Measurements from ENCODE around the gene TTC23. TPM values are rescaled to one million over a fixed set of nuclear protein-coding genes. Genes with fewer than 3 reads are reported as not detected.

TTC23 gene
- total RNA-seq, 1 experiment from 2014 or later, result 13.4 TPM

DNA sequence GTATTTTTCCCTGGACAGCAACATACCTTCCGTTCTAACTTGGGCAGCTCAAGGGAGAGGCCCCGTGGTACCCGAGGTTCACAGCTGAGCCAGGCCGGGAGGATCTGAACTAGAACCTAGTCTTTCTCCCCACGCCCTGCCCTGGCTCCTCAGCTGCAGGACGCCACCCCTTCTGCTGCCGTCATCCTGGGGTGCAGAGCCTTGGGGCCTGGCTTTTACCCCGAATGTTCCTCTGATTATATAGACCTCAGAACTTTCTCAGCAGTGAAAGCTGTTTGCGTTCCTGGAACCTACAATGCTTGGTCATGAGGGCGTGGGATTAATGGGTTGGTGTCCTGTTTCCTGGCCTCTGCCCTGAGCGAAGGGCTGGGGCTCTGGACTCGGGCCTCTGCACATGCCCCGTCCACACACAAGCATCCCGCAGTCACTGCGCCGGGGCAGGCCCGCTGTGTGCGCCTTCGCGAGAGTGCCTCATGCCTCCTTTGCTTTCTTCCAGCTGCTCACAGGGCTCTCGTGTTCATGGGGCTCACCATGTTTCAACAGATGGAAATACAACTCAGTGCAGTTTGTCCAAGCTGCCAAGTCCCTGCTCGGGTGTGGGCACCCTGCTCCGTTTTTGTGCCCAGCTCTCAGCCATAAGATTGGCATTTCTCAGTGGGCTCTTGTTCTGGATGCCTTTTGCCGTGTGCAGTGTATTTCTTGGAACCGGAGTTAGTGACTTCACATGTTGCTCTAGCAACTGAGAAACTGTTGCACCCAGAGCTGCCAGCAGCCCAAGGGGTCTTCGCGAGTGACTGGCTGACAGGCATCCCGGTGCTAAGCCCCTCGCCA lies 124.1 kb downstream of the TTC23 start:
- no peak overlapping the region for H3K27ac ChIP-seq (ENCODE audit: low read depth, low read length, poor library complexity, severe bottlenecking)

DNA sequence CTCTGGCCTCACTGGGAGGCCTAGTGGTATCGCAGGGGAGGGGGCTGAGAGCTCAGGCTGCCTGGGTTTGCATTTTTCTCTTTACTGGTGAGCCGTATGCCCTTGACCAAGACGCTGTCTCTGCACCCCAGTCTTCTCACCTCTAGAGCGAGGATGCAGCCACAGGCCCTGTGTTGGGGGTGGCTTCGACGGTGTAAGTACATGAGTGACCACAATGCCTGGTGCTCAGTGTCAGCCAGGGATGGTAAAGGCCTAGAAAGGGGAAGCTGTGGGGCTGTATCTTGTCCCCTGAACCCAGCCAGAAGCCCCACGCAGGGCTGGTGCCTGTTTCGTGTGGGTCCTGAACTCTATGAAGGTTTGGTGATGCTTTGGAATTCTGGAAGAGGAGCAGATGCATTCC lies 124.7 kb downstream of the TTC23 start:
- Histone ChIP-seq H3K27ac (ENCODE audit: low read depth, low read length, poor library complexity, severe bottlenecking) (no peak overlapping the region), H3K27me3 (replicated peaks; ENCODE audit: insufficient read depth, low read depth, low read length, poor library complexity) (no peaks in the 10 kb centered on the region), H3K4me3 (ENCODE audit: low read depth, low read length, poor library complexity, severe bottlenecking) (no peak overlapping the region), H3K4me1 (ENCODE audit: insufficient read depth, low read length, poor library complexity, severe bottlenecking) (peaks cover 18% of the 10 kb centered on the region), H3K9me3 (ENCODE audit: low read depth, low read length, poor library complexity, severe bottlenecking) (no peaks in the 10 kb centered on the region), H3K36me3 (ENCODE audit: insufficient read depth, low read length, poor library complexity, severe bottlenecking) (no peaks in the 10 kb centered on the region)
- no TSS peak for BruUV-seq (replicated peaks)
- CTCF ChIA-PET, result interaction anchor here (1.4 kb wide), 1 partner anchor 24 kb away, joined by 4 read pairs; no protein-coding TSS in a partner anchor
- POLR2A ChIA-PET (ENCODE audit: low non-redundant PET), result no interaction called here
- intact Hi-C loops (cut with micrococcal nuclease; ENCODE audit: unreplicated experiment), result no loop called here
- no peak for DNase-seq (ENCODE audit: low spot score)
- TF ChIP-seq, protein P1, sequence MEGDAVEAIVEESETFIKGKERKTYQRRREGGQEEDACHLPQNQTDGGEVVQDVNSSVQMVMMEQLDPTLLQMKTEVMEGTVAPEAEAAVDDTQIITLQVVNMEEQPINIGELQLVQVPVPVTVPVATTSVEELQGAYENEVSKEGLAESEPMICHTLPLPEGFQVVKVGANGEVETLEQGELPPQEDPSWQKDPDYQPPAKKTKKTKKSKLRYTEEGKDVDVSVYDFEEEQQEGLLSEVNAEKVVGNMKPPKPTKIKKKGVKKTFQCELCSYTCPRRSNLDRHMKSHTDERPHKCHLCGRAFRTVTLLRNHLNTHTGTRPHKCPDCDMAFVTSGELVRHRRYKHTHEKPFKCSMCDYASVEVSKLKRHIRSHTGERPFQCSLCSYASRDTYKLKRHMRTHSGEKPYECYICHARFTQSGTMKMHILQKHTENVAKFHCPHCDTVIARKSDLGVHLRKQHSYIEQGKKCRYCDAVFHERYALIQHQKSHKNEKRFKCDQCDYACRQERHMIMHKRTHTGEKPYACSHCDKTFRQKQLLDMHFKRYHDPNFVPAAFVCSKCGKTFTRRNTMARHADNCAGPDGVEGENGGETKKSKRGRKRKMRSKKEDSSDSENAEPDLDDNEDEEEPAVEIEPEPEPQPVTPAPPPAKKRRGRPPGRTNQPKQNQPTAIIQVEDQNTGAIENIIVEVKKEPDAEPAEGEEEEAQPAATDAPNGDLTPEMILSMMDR (conservative IDR thresholded peaks at IDR 0.05; ENCODE audit: low read depth, low read length), result no peak
- TF ChIP-seq EZH2 (IDR thresholded peaks at IDR 0.05; ENCODE audit: borderline replicate concordance, low read depth, low read length, poor library complexity, severe bottlenecking), result no peak

More for the DNA sequence above, 124.1 kb downstream of the TTC23 start:
- ChIA-PET POLR2A (ENCODE audit: low non-redundant PET) (no interaction called here), CTCF (interaction anchor here (1.4 kb wide), 1 partner anchor 25 kb away, joined by 4 read pairs; no protein-coding TSS in a partner anchor)
- BruUV-seq (replicated peaks), result no TSS peak
- no peak for DNase-seq (ENCODE audit: low spot score)
- Histone ChIP-seq H3K36me3 (ENCODE audit: insufficient read depth, low read length, poor library complexity, severe bottlenecking) (no peaks in the 10 kb centered on the region), H3K27me3 (replicated peaks; ENCODE audit: insufficient read depth, low read depth, low read length, poor library complexity) (no peaks in the 10 kb centered on the region), H3K9me3 (ENCODE audit: low read depth, low read length, poor library complexity, severe bottlenecking) (no peaks in the 10 kb centered on the region), H3K4me1 (ENCODE audit: insufficient read depth, low read length, poor library complexity, severe bottlenecking) (peaks cover 18% of the 10 kb centered on the region), H3K4me3 (ENCODE audit: low read depth, low read length, poor library complexity, severe bottlenecking) (no peak overlapping the region)
- intact Hi-C loops (cut with micrococcal nuclease; ENCODE audit: unreplicated experiment), result no loop called here
- no peak for TF ChIP-seq EZH2 (IDR thresholded peaks at IDR 0.05; ENCODE audit: borderline replicate concordance, low read depth, low read length, poor library complexity, severe bottlenecking)
- TF ChIP-seq, protein P1 (conservative IDR thresholded peaks at IDR 0.05; ENCODE audit: low read depth, low read length), result no peak

DNA sequence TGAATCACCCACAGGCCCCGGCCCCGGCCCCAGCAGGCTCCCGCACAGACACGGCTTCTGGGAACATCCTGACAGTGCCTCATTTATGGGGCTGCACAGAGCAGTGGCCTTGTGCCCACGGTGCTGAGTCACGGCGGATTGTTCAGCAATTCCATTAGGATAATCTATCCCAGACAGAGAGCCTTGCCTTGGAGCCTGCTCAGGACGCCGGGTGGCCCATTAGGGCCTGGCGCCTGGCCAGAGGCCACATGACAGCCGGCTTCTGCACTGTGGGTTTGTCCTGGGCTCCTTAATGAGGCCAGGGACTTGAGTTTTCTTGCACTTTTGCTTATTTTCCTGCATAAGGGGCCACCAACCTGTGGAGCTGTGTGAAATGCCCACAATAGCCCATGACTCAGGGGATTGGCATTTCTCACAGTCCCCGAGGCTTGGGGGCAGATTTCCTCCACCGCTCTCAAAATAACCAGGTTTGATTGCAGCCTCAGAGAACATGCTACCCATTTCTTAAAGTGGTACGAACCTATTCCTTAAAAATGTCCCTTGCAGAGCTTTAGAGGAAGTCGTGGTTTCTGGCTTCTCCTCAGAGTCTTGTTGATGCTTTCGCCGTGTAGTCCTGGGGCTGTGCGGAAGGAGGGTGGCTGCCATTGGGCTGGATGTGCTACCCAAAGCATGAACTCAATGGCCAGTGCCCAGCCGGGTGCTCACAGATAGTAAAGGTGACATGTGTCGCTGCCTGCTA lies 125.5 kb downstream of the TTC23 start:
- BruUV-seq (replicated peaks), result no TSS peak
- intact Hi-C loops (cut with micrococcal nuclease; ENCODE audit: unreplicated experiment), result no loop called here
- Histone ChIP-seq H3K9me3 (ENCODE audit: low read depth, low read length, poor library complexity, severe bottlenecking) (no peaks in the 10 kb centered on the region), H3K36me3 (ENCODE audit: insufficient read depth, low read length, poor library complexity, severe bottlenecking) (no peaks in the 10 kb centered on the region), H3K4me1 (ENCODE audit: insufficient read depth, low read length, poor library complexity, severe bottlenecking) (peaks cover 18% of the 10 kb centered on the region), H3K27me3 (replicated peaks; ENCODE audit: insufficient read depth, low read depth, low read length, poor library complexity) (no peaks in the 10 kb centered on the region), H3K27ac (ENCODE audit: low read depth, low read length, poor library complexity, severe bottlenecking) (peak overlapping the region; percentile 75), H3K4me3 (ENCODE audit: low read depth, low read length, poor library complexity, severe bottlenecking) (peak overlapping the region; percentile 10)
- POLR2A ChIA-PET (ENCODE audit: low non-redundant PET), result no interaction called here
- CTCF ChIA-PET, result interaction anchor here (1.4 kb wide), 1 partner anchor 24 kb away, joined by 4 read pairs; no protein-coding TSS in a partner anchor
- TF ChIP-seq EZH2 (IDR thresholded peaks at IDR 0.05; ENCODE audit: borderline replicate concordance, low read depth, low read length, poor library complexity, severe bottlenecking), result no peak
- TF ChIP-seq, protein P1 (conservative IDR thresholded peaks at IDR 0.05; ENCODE audit: low read depth, low read length), result no peak
- DNase-seq (ENCODE audit: low spot score), result peak; percentile 93
